NCI-H446 (cell line): ENCODE results near the gene SLC10A7.

Source experiments
- DNase-seq, 2 experiments: peaks; one replicate each; lab custom pipeline; 2025; lab: John Stamatoyannopoulos, UW

SLC10A7 gene

DNA sequence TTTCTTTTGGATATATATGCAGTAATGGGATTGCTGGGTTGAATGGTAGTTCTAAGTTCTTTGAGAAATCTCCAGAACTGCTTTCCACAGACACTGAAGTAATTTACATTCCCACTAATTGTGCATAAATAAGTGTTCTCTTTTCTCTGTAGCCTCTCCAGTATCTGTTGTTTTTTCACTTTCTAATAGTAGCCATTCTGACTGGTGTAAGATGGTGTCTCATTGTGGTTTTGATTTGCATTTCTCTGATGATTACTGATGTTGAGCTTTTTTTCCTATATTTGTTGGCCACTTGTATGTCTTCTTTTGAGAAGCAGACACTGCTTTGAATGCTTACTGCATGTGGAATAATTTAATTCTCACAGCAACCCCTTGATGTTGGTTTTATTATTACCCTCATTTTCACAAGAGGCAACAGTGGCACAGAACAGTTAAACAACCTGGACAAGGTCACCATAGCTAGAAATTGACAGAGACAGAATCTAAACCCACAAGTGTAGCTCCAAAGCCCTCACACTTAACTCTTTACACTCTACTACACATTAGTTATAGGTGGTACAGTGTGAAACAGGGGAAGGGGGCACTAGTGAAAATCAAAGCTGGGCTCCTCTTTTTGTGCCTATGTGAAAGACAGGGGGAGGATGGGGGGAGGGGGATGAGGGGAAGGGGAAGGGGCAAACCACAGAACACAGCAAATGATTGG is 211.3 kb downstream of the SLC10A7 start:
- no peak for DNase-seq

DNA sequence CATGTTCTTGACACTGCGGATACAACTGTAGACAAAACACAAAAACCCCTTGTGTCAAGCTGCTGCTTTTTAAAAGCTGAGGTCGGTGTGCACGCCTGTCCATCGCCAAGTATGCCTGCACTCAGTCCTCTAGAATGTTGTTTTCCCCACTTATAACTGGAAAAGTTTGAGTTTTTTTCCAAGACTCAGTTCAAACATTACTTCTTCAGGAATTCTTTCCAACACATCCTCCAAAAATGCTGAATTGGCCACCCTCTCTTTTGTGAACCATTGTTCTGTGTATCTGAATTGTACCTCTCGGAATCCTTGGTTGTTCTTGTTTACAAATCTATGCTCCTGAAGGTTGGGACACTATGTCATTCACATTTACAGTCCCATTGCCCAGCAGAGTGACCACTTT is 212.8 kb downstream of the SLC10A7 start:
- DNase-seq, result no peak

DNA sequence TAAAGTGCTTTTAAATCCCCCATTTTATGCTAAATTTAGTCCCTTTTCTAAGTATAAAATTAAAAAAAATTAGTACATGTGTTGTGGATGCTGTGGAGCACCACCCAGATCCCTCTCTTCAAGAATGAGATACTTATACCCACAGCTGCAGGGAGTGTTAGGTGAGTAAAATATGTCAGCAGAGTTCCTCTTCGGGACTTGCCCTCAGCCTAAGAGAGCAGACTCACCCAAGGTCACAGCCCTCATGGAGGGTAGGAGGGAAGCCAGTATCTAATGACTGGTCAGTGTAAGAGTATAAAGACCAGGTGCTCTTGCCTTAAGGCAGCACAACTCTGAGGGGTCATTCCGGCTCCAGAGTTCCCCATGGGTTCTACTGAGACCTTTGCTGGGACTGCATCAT is 218.9 kb downstream of the SLC10A7 start:
- DNase-seq, result no peak

DNA sequence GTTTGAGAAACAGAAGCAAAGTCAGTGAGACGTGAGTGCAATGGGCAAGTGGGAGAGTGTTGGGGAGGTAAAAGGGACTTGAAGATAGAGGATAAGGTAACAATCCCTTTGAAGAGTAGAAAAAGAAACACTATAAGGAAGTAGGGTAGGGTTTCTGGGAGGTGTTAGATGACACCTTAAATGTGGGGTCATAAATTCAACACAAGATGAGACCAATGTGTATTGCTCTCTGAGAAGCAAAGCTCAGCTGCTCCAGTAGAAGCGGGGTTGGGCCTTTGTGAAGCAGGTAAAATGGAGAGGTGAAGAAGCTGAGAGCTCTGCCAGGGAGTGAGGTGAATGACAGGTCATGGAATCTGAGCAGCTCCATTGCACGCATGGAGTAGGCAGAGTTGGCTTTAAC is 222.1 kb downstream of the SLC10A7 start:
- no peak for DNase-seq

DNA sequence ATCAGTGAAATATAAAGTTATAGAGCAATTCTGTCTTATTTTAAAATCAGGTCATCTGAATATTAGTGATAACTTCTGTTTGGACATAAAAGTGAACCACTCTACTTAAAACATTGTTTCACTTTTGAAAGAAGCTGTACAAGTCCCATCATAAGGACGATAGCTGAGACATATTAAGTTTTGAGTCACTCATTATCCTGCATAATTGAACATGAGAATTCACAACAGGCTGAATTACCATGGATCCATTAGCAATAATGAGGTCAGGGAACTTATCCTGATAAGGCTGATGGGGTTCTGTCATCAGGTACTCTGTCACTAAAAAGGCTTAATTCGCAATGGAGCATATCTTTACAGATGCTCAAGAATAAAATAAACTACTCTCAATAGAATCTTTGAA is 227.0 kb downstream of the SLC10A7 start:
- DNase-seq, result no peak

DNA sequence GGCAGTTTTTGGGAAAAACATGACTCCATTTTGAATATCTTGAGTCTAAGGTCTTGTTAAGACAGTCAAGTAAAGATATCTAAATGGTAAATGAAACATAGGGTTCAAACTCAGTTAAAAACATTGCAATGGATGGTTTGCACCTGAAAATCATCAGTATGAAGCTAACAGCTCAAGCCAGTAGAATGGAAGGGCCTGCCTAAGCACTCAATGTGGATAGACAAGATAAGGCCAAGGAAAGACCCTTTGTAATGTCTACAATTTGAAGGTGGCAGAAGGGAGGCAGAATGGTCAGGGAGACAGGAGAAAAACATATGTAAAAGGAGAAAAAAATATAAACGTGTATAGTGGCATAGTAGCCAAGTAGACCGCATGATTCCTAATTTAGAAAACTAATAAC is 229.2 kb downstream of the SLC10A7 start:
- DNase-seq, result no peak

DNA sequence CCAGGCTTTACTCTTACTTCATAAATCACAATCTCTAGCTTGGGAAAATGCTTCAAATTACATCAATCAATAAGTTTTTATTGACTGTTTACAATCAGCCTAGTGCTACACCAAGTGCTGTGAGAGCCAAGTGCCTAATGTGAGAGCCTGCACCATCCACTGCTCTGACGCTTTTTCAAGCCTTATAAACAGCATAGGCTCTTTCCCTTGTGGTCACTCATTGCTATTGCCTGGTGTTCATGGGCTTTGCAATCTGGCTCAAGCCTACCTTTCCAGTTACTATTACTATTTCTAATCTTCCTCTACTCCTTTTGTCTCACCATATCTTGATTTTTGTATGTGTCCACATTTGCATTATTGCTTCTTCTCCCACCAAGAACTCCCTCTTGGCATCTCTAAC is 230.4 kb downstream of the SLC10A7 start:
- no peak for DNase-seq

DNA sequence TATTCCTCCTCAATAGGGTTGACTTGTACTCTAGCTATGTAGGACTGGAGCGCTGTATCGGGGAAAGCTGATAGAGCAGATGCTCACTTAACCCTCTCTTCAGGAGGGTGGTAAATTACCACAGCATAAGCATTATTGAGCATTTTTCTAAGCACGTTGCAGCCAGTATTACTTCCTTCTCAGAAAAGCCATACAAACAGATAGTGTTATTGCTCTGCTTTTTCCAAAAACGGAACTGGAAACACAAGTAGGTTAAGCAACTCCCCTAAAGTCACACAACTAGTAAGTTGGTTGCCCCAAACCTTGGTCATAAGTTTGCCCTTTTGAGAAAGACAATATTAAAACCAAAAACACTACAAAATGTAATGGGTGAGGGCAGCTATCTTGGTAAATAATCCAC is 233.5 kb downstream of the SLC10A7 start:
- DNase-seq, result no peak

DNA sequence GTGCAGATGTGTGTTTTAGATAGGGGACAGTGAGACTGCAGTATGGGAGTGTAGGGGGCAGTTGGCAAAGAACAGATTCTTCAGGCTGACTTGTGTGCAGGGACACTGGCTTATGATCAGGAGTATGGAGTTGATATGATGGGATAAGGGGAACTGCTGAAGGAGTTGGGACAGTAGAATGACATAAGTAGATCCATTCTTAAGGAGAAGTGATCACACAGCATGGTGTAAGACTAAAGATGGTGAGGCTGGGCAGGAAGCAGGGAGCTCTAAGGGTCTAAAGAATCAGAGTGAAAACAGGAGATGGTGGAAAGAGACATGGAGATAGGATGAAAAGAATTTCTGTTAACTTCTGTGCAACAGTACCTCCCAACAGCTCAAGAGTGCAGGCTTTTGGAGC is 236.7 kb downstream of the SLC10A7 start:
- DNase-seq, result no peak

DNA sequence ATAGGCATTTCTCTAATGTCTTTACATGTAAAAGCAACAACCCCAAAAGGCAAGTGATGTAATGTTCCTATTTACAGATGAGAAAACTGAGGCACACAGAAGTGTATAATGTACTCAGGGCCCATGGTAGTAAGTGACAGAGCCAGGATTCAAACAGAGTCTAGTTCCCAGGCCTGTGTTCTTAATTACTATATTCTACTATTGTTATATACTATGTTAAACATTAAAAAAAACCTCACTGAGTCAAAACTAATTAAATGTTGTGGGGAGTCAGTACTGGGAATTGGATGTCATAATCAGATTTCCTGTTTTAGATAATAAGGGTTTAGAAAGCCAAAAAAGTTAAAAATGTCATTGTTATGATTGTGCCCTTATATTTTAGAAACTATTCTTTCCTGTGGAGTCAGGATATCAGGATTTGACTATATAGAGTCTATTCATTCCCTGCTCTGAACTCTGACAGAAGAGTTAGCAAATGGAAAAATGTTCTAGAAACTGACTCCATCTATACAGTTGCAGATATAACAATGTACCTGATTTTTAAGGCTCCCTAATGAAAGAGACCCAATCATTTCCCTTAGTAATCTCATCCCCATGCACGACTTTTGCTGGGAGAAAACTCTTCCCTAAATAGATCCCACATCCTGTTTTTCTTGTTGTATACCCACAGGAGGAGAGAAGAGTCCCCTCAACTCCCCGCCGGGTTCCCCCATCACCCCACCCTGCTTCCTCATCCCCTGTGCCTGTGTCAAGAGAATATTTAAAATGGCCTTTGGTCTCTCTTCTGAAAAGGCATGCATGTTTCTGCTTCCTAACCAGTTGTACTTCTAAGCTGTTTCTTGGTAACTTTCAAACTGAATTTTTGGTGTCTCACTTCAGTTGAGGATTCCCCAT is 237.7 kb downstream of the SLC10A7 start:
- no peak for DNase-seq

DNA sequence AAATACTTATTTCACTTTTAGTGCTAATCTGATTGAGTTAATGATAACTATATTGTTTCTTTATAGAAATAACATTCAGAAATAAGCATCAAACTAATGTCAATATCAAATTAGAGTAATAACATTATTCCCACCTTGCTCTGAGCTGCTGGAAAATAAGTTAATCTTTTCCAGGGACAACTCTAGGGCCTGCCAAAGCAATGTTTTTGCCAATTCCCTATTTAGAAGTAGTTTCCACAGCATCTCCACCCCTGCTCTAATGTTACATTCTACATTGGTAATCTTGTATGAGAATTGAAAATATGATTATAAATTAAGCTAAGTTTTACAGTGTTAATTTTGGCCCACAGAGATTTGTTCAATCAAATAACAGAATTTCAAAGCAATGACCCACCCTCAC is 239.1 kb downstream of the SLC10A7 start:
- DNase-seq, result no peak

DNA sequence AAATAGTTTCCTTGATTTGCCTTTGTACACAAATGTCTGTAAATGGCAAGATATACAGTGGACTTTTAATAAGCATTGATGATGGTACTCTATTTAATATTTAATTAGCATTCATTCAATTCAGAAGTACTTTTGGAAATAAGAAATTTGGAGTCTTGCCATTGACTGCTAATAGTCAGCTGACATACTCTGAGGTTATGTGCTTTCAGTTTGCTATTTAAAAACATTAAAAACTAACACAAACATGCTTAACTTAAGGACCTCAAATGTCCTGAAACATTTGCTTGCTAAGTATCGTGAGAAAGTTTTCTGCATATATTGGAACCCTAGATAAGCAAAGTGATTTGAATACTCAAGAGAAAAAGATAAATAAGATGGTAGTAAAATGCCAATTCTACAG is 242.8 kb downstream of the SLC10A7 start:
- no peak for DNase-seq

DNA sequence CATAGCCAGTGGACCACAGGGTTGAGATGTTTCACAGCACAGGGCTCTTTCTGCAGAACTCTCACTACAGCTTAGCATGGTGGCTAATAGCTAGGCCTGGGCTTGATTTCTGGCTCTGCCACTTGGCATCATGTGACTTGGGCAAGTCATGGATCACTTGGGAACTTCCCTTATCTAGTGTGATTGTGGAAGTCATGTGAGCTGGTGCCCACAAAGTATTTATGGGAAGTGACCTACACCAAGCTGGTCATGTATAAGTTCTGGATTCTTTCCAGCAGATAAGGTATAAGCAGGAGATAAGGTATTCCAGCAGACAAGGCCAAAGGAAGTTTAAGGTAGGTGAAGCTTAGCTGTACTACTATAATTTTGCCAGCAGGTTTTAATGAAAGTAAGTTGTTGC is 246.4 kb downstream of the SLC10A7 start:
- DNase-seq, result no peak

DNA sequence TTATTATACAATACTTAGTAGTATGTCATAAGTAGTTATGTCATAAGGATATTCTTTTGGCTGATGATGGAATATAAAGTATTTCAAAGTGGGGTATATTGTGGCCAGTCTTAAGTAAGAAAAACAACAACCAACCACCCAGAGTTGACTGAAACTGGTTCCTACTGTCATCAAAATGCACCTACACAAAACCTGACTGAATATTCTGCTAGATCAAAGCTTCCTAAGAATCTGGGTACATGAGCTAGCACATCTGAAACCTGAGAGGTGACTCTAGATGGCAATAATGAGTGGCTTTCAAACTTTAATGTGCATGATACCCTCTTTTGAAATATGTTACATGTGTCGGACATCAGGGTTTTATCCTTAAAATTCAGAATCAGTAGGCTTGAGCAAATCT is 247.0 kb downstream of the SLC10A7 start:
- no peak for DNase-seq

DNA sequence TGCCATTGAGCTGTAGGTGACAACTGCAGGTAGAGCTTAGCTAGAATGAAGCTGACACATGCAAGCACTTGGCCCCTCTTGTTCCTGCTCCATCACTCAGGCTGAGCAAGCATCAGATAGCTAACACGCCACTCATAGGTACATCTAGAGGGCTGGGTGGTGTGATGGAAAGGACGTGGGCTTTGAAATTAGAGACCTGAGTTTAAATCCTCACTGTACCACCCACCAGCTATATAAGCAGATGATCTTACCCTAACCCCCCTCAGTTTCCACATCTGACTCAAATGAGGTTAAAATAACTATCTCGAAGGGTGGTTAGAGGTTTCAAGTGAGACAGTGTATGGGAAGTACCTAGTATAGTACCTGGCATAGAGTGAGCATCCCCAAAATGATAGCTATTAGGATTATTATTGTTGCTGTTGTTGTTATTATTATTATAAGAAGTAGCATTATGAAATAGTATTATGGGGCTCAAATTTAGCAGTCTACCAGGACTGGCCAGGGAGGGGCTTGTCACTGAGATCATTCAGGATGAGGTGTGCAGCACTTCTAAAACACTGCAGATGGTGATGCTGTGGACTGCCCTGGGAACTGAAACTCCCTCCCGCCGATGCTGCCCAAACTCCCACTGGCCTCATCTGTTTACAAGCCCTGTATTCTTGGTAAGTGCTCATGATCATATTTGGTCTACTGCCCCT is 248.4 kb downstream of the SLC10A7 start:
- DNase-seq, result no peak

DNA sequence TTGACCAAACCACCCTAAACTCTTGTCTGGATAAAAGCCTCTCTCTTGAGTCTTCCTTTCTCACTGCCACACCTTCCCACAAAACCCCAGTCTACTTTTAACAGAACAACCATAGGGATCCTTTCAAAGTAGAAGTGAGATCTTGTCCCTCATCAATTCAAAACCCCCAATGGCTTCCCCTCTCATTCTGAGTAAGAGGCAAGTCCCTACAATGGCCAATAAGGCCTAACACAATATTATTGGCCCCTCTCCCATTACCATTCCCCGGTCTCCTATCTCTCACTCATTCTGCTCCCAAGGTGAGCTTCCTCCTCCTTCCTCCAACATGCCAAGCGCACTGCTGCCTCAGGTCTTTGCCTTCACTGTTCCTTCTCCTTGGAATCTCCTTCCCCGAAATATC is 250.3 kb downstream of the SLC10A7 start:
- DNase-seq, result no peak

DNA sequence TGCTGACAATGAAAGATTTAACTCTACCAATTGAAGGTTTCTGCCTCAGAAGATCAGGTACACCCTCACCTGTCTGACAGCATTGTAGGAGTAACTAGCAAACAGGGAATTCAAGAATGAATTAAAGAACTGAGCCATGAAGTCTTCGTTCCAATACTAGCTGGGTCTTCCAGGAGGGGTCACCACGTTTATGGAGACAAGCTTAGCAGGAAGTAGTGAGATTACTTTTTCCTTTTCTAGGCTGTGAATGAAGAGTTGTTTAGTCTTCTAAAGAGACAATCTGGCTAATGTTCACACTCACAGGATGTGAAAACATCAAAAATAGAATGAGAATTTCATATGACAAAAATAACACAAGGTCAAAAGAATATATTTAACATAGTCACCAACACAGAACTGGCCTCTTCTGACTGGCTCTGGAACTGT is 252.5 kb downstream of the SLC10A7 start:
- no peak for DNase-seq

DNA sequence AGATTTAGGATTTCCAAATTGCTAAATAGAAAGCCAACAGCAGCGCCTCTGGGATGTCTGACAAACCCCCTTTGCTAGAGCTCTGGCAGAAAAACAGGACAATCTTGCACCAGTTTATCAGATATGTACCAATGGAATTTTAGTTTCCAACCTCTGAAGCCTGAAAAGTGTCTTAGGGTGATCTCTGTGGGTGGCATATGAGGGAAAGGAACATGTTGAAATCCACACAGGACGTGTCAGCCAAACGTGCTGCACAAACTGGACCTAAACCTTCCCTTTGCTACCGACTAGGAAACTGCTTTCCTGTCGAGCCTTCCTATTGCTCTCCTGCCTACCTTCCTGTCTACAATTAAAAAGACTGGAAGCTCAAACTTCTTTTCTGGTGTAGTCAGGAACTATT is 253.9 kb downstream of the SLC10A7 start:
- no peak for DNase-seq

DNA sequence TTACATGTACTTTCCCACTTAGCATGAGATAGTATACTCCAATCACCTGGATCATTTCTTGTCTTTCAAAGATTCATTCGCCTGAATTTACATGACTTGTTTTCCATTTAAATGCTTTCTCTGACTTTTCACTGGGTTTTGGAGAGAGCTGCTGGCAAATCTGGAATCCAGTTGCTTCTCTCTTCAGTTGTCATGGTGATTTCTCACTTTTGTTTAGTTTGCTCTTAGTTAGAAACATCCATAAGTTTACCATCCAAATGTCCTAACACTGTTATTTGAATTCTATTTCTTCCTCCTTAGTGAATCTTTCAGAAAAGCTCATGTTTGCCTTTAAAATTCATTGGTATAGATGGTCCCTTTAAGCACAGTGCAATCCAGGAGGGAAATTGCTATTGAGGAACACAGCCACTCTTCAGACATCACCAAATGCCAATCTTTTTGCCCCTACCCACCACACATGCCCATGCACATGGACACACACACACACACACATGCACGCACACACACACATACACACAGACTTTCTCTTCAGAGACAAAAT is 255.7 kb downstream of the SLC10A7 start:
- DNase-seq, result no peak

DNA sequence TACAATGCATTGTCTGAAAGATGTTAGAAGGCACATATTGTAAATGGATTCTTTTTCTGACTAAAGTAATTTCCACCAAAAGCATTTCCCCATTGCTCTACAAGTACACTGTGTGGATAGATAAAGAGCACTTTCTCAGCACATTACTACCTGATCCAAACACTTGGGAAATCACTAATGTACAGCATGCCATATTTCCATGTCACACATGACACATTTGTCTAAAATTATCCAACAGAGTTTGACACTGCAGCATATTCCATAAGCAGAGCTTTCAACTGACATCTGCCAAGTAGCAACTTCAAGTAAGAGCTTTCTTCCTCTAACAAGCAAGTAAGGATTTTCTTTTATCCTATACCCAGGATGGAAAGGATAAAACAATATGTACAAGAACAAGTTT is 257.9 kb downstream of the SLC10A7 start:
- DNase-seq, result no peak

DNA sequence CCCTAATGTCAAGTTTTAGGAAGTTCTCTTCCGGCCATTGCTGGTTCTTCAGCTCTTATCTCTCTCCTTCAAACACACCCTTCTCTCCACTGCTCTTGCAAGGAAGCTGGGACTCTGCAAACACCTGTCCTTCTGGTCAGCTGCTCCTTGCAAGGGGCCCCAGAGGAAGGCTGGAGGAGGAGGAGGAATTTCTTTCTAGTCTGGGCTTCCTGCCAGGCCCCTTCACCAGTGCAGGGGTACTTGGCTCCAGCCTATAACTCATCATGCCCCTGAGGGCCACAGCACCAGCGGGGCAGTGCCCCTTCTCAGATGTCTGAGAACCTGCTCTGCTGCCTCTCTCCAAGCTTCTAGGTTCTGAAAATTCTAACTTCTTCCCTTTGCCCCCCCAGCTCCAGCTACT is 260.7 kb downstream of the SLC10A7 start:
- DNase-seq, result no peak

DNA sequence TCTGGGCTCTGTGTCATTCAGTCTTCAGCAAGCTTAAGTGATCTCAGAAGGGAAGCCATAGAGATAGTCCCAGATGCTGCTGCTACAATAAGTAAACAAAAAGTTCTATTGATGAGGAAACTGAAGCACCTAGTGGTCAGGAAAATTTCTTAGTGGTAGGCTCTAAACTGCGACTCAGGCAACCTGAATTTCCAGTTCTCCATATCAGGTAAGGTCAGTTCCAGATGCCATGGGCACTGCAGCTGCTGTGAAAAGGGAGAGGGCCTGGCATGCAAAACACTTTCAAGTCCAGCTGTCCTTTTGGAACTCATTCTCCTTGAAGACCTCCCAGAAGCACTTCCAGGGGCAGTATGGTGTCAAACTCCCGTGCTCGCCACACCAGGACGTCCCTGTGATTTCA is 261.2 kb downstream of the SLC10A7 start:
- DNase-seq, result no peak

DNA sequence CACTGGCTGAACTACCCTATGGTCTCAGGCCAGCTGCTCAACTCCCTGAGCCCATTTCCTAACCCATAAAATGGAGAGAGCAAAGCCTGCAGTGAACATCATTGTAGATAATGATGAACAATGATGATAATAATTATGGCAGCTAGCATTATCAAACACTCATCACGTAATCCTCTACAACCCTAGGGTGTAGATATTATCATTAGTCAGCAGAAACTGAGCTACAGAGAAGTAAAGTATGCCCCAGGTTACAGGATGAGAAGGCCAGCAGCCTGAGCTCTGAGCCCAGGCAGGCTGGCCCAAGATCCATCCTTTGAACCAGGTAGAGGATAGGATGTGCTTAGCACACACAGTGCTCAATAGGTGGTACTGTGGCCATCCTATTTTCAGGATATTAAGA is 264.2 kb downstream of the SLC10A7 start:
- DNase-seq, result no peak
